ENCODE results near the gene NAA15. TPM values are rescaled to one million over a fixed set of nuclear protein-coding genes. Genes with fewer than 3 reads are reported as not detected.

NAA15 gene
- total and polyA plus RNA-seq, 2 donors: 12.0 to 54.0 TPM

GRCh38 chr4:139278912-139279759 lies 22.2 kb upstream of the NAA15 start:
- WGBS: 27% methylated on average over 40 of the region's 40 CpGs
- Histone ChIP-seq H3K36me3 (ENCODE audit: insufficient read depth) (no peaks in the 10 kb centered on the region), H3K4me3 (ENCODE audit: low read depth, low read length) (peak overlapping the region; percentile 30), H3K4me1 (ENCODE audit: insufficient read depth) (no peaks in the 10 kb centered on the region), H3K27ac (ENCODE audit: low read depth) (no peak overlapping the region)
- no peak for DNase-seq (ENCODE audit: extremely low spot score)

DNA sequence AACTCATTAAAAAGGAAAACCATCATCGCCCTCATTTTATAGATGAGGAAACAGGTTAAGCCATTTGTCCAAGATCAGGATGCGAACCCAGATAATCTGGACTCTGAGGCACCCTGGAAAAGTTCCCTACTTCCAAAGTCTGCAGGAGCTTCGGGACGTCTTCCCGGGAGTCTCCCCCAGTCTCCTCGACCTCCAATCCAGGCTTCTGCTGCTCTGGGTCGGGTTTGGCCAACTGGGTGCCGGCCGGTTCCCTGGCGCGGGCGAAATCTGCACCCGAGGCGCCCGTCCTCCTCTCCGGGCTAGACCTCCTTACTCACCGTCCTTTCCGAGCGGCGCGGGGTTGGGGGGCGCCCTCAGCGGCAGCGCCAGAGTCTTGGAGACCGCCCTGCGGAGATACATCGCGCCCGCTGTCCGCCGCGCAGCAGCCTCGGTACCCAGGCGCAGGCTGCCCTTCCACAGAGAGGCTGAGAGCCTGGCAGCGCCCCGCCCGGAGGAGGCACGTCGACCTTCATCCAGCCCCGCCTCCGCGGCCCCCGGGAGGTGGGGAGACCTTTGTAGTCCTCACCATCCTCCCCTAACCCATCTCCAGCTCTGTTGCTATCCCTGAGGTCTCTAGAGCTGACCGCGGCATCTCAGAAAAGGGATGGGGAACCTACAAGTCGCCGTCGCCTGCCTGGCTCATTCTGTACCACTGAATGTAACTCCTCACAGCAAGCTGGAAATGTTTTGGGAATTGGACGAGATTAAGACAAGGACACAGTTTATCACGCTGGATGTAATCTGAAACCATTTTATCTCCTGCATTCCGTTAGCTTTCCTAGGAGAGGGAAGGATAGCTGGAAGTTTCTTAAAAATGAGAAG lies 21.3 kb upstream of the NAA15 start, which contains the start of gene MGARP:
TSS of gene MGARP (minus strand) at position 466 of the 861 bp plus-strand sequence. CDS start at position 399, 67 bp downstream.
- WGBS: 5% methylated on average over 51 of the region's 51 CpGs
- DNase-seq (ENCODE audit: extremely low spot score): no peak
- no peak within 1 kb of the TSS for H3K27ac ChIP-seq (ENCODE audit: low read depth)

GRCh38 chr4:139282065-139282720 lies 19.1 kb upstream of the NAA15 start:
- no peak for DNase-seq (ENCODE audit: extremely low spot score)
- no peak overlapping the region for H3K27ac ChIP-seq (ENCODE audit: low read depth)
- H3K4me1 ChIP-seq (ENCODE audit: insufficient read depth): no peaks in the 10 kb centered on the region
- no peaks in the 10 kb centered on the region for H3K36me3 ChIP-seq (ENCODE audit: insufficient read depth)
- 65% methylated on average over 7 of the region's 7 CpGs for WGBS
- no peak overlapping the region for H3K4me3 ChIP-seq (ENCODE audit: low read depth, low read length)

More for the DNA sequence above, 21.3 kb upstream of the NAA15 start, which contains the start of gene MGARP:
- H3K4me3 ChIP-seq (ENCODE audit: low read depth, low read length): peak within 1 kb of the TSS; percentile 30
- no peaks in the 10 kb centered on the region for H3K4me1 ChIP-seq (ENCODE audit: insufficient read depth)
- no peaks in the 10 kb centered on the region for H3K36me3 ChIP-seq (ENCODE audit: insufficient read depth)

DNA sequence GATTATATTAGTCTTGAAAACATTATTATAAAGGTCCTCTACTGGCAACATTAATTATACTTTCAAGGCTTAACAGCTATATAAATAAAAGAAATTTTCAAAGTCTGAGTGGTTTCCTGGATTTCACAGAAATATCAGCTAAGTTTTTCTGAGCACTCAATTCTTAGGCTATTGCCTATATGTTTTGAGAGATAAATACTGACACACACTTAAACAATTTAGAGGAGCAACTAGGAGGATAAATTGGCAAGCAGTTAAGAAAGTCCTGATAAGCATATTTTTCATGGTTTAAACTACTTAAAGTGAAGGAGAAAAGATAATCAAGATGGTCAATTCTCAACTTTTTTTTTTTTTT lies 18.6 kb upstream of the NAA15 start:
- Histone ChIP-seq H3K27ac (ENCODE audit: low read depth) (no peak overlapping the region), H3K4me1 (ENCODE audit: insufficient read depth) (no peaks in the 10 kb centered on the region)

DNA sequence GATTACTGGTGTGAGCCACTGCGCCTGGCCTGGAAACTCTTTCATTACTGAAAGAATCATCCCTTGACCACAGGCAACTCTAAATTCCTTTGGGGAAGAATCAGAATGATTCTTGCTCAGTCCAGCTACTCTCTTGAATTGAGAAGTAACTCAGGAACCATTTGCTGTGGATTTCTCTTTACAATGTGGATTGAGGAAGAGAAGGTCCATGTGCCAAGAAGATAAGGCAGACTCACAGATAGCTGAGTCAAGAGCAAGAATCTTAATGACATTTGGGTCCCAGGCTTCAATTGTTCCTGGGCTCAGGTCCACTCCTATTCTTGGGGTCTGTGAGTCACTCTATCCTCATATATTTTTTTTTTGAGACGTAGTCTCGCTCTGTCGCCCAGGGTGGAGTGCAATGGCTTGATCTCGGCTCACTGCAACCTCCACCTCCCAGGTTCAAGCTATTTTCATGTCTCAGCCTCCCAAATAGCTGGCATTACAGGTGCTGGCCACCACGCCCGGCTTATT lies 15.1 kb upstream of the NAA15 start:
- no peak overlapping the region for H3K27ac ChIP-seq (ENCODE audit: low read depth)
- no peak overlapping the region for H3K4me3 ChIP-seq (ENCODE audit: low read depth, low read length)
- no peaks in the 10 kb centered on the region for H3K4me1 ChIP-seq (ENCODE audit: insufficient read depth)
- DNase-seq (ENCODE audit: extremely low spot score): no peak
- H3K36me3 ChIP-seq (ENCODE audit: insufficient read depth): no peaks in the 10 kb centered on the region
- 98% methylated on average over 7 of the region's 7 CpGs for WGBS

More for the DNA sequence above, 18.6 kb upstream of the NAA15 start:
- Histone ChIP-seq H3K36me3 (ENCODE audit: insufficient read depth) (no peaks in the 10 kb centered on the region), H3K4me3 (ENCODE audit: low read depth, low read length) (no peak overlapping the region)
- DNase-seq (ENCODE audit: extremely low spot score): no peak

DNA sequence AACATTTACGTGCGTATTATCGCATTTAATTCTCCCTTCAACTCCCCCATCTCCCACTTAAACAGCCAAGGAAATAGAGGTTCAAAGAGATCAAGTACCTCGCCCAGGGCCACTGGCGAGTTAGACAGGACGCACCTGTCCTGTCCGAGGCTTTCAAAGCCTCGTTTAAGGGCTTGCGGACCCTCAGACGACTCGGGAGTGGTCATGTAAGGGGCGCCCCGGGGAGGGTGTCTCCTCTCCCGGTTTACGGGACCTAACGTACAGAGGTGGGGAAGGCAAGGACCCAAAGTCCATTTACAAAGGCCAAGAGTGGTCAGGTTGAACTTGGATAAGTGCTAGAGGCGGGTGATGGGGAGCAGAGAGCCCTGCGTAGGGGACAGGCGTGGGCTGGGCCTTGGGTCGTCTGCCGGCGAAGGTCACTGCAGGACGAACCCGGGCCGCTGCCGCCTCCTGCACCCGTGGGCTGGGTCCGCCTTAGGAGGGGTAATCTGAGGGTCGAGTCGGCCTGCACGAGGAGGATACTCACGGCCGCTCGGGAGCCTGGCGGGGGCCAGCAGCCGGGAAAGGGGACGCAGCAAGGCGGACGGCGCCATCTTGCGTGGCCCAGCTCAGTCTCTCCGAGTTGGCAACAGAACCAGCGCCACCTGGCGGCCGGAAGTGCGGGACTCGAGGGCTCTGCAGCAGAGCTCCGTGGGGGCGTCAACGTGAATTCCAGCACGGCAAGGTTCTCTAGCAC lies 5.9 kb upstream of the NAA15 start:
- DNase-seq (ENCODE audit: extremely low spot score): peak; percentile 85
- no peaks in the 10 kb centered on the region for H3K4me1 ChIP-seq (ENCODE audit: insufficient read depth)
- WGBS: under 1% methylated on average over 51 of the region's 51 CpGs

DNA sequence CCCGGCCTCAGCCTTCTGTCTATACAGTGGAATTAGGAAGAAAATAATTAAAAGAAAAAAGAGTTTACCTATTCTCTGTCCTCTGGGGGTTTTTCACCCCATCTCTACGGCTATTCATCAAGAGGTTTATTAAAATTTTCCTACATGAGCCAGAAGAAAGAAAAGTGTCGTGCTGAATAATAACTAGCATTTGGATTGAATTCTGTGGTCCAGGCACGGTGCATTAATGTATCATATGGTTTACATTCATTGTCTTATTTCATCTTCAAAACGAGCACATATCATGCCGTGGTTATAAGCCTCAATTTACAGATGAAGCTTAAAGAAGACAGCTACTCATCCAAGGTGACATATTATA lies 5.4 kb upstream of the NAA15 start:
- 12% methylated on average over 6 of the region's 6 CpGs for WGBS
- Histone ChIP-seq H3K4me1 (ENCODE audit: insufficient read depth) (no peaks in the 10 kb centered on the region), H3K36me3 (ENCODE audit: insufficient read depth) (no peaks in the 10 kb centered on the region), H3K4me3 (ENCODE audit: low read depth, low read length) (peak overlapping the region; percentile 68), H3K27ac (ENCODE audit: low read depth) (no peak overlapping the region)
- DNase-seq (ENCODE audit: extremely low spot score): no peak

More for the DNA sequence above, 5.9 kb upstream of the NAA15 start:
- peak overlapping the region; percentile 68 for H3K4me3 ChIP-seq (ENCODE audit: low read depth, low read length)
- no peaks in the 10 kb centered on the region for H3K36me3 ChIP-seq (ENCODE audit: insufficient read depth)
- peak overlapping the region; percentile 83 for H3K27ac ChIP-seq (ENCODE audit: low read depth)

GRCh38 chr4:139297001-139297410 lies 4.3 kb upstream of the NAA15 start:
- no peak for DNase-seq (ENCODE audit: extremely low spot score)
- H3K4me1 ChIP-seq (ENCODE audit: insufficient read depth): no peaks in the 10 kb centered on the region
- 82% methylated on average over 2 of the region's 2 CpGs for WGBS

GRCh38 chr4:139299536-139299935 lies 1.8 kb upstream of the NAA15 start:
- Histone ChIP-seq H3K36me3 (ENCODE audit: insufficient read depth) (no peaks in the 10 kb centered on the region), H3K4me1 (ENCODE audit: insufficient read depth) (no peaks in the 10 kb centered on the region), H3K4me3 (ENCODE audit: low read depth, low read length) (no peak overlapping the region), H3K27ac (ENCODE audit: low read depth) (no peak overlapping the region)
- DNase-seq (ENCODE audit: extremely low spot score): no peak
- WGBS: 62% methylated on average over 1 of the region's 1 CpG

More at GRCh38 chr4:139297001-139297410, 4.3 kb upstream of the NAA15 start:
- Histone ChIP-seq H3K36me3 (ENCODE audit: insufficient read depth) (no peaks in the 10 kb centered on the region), H3K27ac (ENCODE audit: low read depth) (peak overlapping the region; percentile 31), H3K4me3 (ENCODE audit: low read depth, low read length) (no peak overlapping the region)

DNA sequence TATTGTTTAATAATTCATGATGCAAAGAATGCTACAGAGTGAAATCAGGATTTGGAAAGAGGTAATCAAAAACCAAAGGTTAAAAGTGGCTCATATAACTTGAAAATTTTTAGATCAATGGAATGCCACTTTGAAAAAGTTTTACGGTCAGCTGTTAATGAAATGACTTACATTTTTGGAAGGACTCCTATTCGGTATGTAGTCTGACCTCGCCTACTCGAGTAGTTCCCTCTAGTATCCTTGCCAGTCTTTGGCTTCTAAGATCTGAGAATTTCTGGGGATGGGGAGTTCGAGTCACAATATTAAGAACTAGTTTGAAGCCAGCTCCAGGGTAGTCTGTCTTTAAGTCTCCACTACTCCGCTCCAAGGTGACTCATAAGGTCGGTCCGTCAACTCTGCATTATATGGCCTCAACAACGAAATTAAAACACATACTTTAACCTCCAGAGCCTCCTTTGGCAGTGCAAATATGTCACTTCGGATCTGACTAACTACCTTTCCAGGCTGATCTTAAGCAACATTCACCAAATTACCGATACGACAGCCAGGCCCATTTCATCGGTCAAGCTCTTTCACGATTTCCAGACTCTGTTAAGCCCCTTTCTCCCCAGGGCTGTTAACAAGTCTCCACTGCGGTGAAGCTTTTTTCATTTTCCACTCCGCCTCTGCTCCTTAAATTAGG lies 733 bp upstream of the NAA15 start:
- DNase-seq (ENCODE audit: extremely low spot score): peak; percentile 32
- Histone ChIP-seq H3K4me3 (ENCODE audit: low read depth, low read length) (peak overlapping the region; percentile 85), H3K27ac (ENCODE audit: low read depth) (peak overlapping the region; percentile 46), H3K36me3 (ENCODE audit: insufficient read depth) (no peaks in the 10 kb centered on the region), H3K4me1 (ENCODE audit: insufficient read depth) (no peaks in the 10 kb centered on the region)
- 8% methylated on average over 16 of the region's 16 CpGs for WGBS

DNA sequence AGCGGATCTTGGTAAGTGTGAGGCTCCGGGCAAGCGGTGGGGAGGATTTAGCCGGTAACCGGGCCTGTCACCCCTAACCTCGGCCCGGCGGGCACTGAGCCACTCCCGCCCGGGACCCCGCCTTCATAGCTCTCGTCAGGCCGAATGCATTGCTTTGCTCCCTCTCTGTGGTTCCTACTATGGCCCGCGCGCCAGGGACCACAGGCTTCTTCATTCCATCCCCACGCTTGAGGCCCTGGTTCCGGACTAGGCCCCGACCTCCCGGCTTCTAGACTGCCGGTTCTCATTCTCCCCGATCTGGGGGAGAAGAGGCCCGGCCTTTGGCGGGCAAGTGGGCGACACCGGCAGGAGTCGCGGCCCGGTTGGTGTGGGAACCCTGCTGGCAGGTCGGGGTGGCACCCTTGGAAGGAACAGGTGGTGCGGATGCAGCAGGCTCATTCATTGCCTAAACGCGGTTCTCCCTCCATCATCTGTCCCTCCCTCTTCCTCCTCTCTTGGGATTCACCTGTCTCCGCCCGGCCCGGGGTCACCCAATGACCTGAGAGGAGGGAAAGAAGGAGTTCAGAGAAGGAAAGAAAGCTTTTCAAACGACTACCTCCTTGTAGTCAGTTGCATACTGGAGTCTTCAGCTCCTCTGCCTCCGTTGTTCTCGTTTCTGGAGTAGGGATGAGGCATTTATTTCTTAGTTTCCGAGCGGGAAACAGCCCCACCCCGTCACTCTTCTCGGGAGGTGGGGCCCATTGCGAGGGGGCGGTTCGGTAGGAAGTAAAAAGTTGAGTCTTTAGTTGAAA lies 711 bp downstream of the NAA15 start, which contains the start of gene NDUFC1:
TSS of gene NDUFC1 (minus strand) at position 657 of the 791 bp plus-strand sequence. CDS start 6,679 bp downstream, outside the sequence.
- no peak for DNase-seq (ENCODE audit: extremely low spot score)
- Histone ChIP-seq H3K4me1 (ENCODE audit: insufficient read depth) (no peaks in the 10 kb centered on the region), H3K36me3 (ENCODE audit: insufficient read depth) (no peaks in the 10 kb centered on the region), H3K27ac (ENCODE audit: low read depth) (peak within 1 kb of the TSS; percentile 85), H3K4me3 (ENCODE audit: low read depth, low read length) (peak within 1 kb of the TSS; percentile 85)
- under 1% methylated on average over 46 of the region's 46 CpGs for WGBS

- Histone ChIP-seq H3K4me3 (ENCODE audit: low read depth, low read length) (no peak overlapping the region), H3K4me1 (ENCODE audit: insufficient read depth) (no peaks in the 10 kb centered on the region), H3K27ac (ENCODE audit: low read depth) (no peak overlapping the region), H3K36me3 (ENCODE audit: insufficient read depth) (no peaks in the 10 kb centered on the region)
- DNase-seq (ENCODE audit: extremely low spot score): no peak
- WGBS: 97% methylated on average over 2 of the region's 2 CpGs
These were observed 3.6 kb downstream of the NAA15 start for GRCh38 chr4:139304920-139305319.

All from urinary bladder (tissue), 4 donors.